GM12801 (cell line): ENCODE data around the gene KDM8.

Experiments used
- CTCF ChIP-seq: IDR thresholded peaks from one replicate; pipeline ENCODE4 v1.5.1; 2011; ENCODE audit warnings: control low read depth; ENCODE audit not compliant: insufficient read length; ENCODE audit errors: extremely low read depth

The KDM8 gene

GRCh38 chr16:27220120-27220519 is 16.8 kb downstream of the KDM8 start:
- no peak for TF ChIP-seq CTCF

GRCh38 chr16:27220527-27220926 is 17.2 kb downstream of the KDM8 start:
- no peak for TF ChIP-seq CTCF

- no peak for TF ChIP-seq CTCF
Measured at GRCh38 chr16:27220991-27221390, 17.7 kb downstream of the KDM8 start.

- no peak for TF ChIP-seq CTCF
Measured at GRCh38 chr16:27221576-27222248, 18.4 kb downstream of the KDM8 start.

GRCh38 chr16:27222249-27223225 is 19.2 kb downstream of the KDM8 start:
- no peak for TF ChIP-seq CTCF

- no peak for TF ChIP-seq CTCF
Measured at GRCh38 chr16:27223226-27223610, 19.9 kb downstream of the KDM8 start.

GRCh38 chr16:27223701-27224100 is 20.4 kb downstream of the KDM8 start:
- TF ChIP-seq CTCF, result no peak
